GM04504 (cell line): ENCODE data around the gene DHRS2.
"Not testable (repeated sequence)": the region's sequence is repeated elsewhere in the genome, so short reads cannot be mapped to it uniquely, and the experiment has no call there.

Source experiments
- DNase-seq: peaks from one replicate; pipeline ENCODE4 v3.0.0-alpha.2; 2012; ENCODE audit warnings: low read depth

Gene DHRS2

GRCh38 chr14:23636317-23637211, at the start of gene DHRS2:
DHRS2 (plus strand) TSS chr14:23636364; CDS start chr14:23638865, 2,501 bp downstream.
- no peak for DNase-seq

GRCh38 chr14:23588884-23589598, 47.1 kb upstream of the DHRS2 start:
- peak; percentile 54 for DNase-seq

- DNase-seq: no peak
Measured at GRCh38 chr14:23589606-23590005, 46.6 kb upstream of the DHRS2 start.

GRCh38 chr14:23590198-23590597, 46.0 kb upstream of the DHRS2 start:
- no peak for DNase-seq

- not testable (repeated sequence) for DNase-seq
Measured at GRCh38 chr14:23594191-23594590, 42.0 kb upstream of the DHRS2 start.

GRCh38 chr14:23600322-23600707, 35.8 kb upstream of the DHRS2 start:
- DNase-seq: no peak

- no peak for DNase-seq
Measured at GRCh38 chr14:23600806-23601205, 35.4 kb upstream of the DHRS2 start.

GRCh38 chr14:23601424-23601823, 34.7 kb upstream of the DHRS2 start:
- no peak for DNase-seq

- no peak for DNase-seq
Measured at GRCh38 chr14:23601845-23602180, 34.4 kb upstream of the DHRS2 start.

- DNase-seq: no peak
Measured at GRCh38 chr14:23602181-23603095, 33.7 kb upstream of the DHRS2 start.

GRCh38 chr14:23603103-23603502, 33.1 kb upstream of the DHRS2 start:
- no peak for DNase-seq

- no peak for DNase-seq
Measured at GRCh38 chr14:23604148-23604547, 32.0 kb upstream of the DHRS2 start.

- DNase-seq: no peak
Measured at GRCh38 chr14:23604675-23605170, 31.4 kb upstream of the DHRS2 start.

GRCh38 chr14:23605931-23606585, 30.1 kb upstream of the DHRS2 start:
- no peak for DNase-seq

- DNase-seq: no peak
Measured at GRCh38 chr14:23608454-23608853, 27.7 kb upstream of the DHRS2 start.

GRCh38 chr14:23609001-23609400, 27.2 kb upstream of the DHRS2 start:
- DNase-seq: no peak

- not testable (repeated sequence) for DNase-seq
Measured at GRCh38 chr14:23609411-23610089, 26.6 kb upstream of the DHRS2 start.

GRCh38 chr14:23610090-23610814, 25.9 kb upstream of the DHRS2 start:
- no peak for DNase-seq

GRCh38 chr14:23610815-23611289, 25.3 kb upstream of the DHRS2 start:
- no peak for DNase-seq

GRCh38 chr14:23612354-23612732, 23.8 kb upstream of the DHRS2 start:
- no peak for DNase-seq
